Pancreas (tissue), 10 donors: ENCODE data around the gene ZNF212. TPM values are rescaled to one million over a fixed set of nuclear protein-coding genes. Genes with fewer than 3 reads are reported as not detected.

Source experiments
- ATAC-seq, 4 donors: fragments of 200-7000 bp; cut with Tn5 transposase; one replicate each; pipeline versions ENCODE4 v1.8.0 to v1.9.1; 2020; ENCODE audit warnings: mild to moderate bottlenecking in 4 of 4, moderate library complexity in 4 of 4
- DNase-seq, 6 donors: peaks; one replicate each; pipeline ENCODE4 v3.0.0-alpha.2; 2020
- FAIRE-seq: peaks from 2 replicates; lab custom pipeline; 2012; peaks lifted over from hg19 to GRCh38; lab: Jason Lieb, UNC
- H3K27ac ChIP-seq, 4 donors: fragments of 200-600 bp; sonication (generic); 1 replicate in 3 of 4; 2 replicates in 1 of 4; pipeline versions ENCODE4 v1.5.0 to v1.8.0; 2020
- H3K27me3 ChIP-seq, 4 donors: fragments of 200-600 bp; one replicate each; pipeline ENCODE4 v1.8.0; 2021
- H3K36me3 ChIP-seq, 3 donors: fragments of 200-600 bp; sonication (generic) in 1 of 3; one replicate each; pipeline versions ENCODE4 v1.5.0 to v1.8.0; 2020 to 2021
- H3K4me1 ChIP-seq, 3 donors: fragments of 200-600 bp; one replicate each; pipeline ENCODE4 v1.8.0; 2021
- H3K4me3 ChIP-seq, 4 donors: fragments of 200-600 bp; sonication (generic) in 2 of 4; one replicate each; pipeline versions ENCODE4 v1.5.0 to v1.8.0; 2020 to 2021
- H3K9me3 ChIP-seq, 4 donors: fragments of 200-600 bp; one replicate each; pipeline ENCODE4 v1.8.0; 2021
- CTCF ChIP-seq, 4 donors: fragments of 200-600 bp; sonication (generic) in 3 of 4; IDR thresholded peaks; one replicate each; pipeline versions ENCODE4 v1.5.0 to v1.8.0; 2021; ENCODE audit warnings: antibody characterized with exemption in 4 of 4
- WGBS, 2 donors: extraction: QIAGEN DNeasy Blood & Tissue Kit; methylation state at CpG; one replicate each; pipeline ENCODE4 v1.1.7; 2013; 5-methylcytosine and 5-hydroxymethylcytosine counted together
- intact Hi-C, 3 donors: fragments of 100-400 bp; cut with DNase I; formaldehyde crosslinking; loops; one replicate each; pipeline versions ENCODE4 v1.11.1 to v1.14.2; 2022
- polyA plus RNA-seq, 2 donors: library from polyadenylated mRNA; stranded (reverse); fragments of 200-250 nt; gene quantifications; one replicate each; pipeline ENCODE4 v1.2.3, GENCODE V29; 2013
- total RNA-seq, 6 donors: library from RNA; stranded (reverse); fragmentation: NEBNext Ultra II Directional in 4 of 6; extraction: Animal tissue kit (Norgen Biotek cat#: 25700) in 4 of 6; gene quantifications; one replicate each; pipeline versions ENCODE4 v1.2.1 to v1.2.4, GENCODE V29; 2021 to 2023
- donor health status: healthy with polysubstance abuse.
- donor health status: DM: no; HTN: no; CAD: no; lungs with moderate emphysema.
- donor health status: DM: no; HTN: no; CAD: no.
- donor health status: control.
- donor health status: control.
- donor health status: Bipolar disorder and iron deficiency.
- donor health status: DM: yes; HTN: yes; CAD: no.
- donor health status: DM: no; HTN: no; CAD: no.
- donor health status: DM: no; HTN: no; CAD: no.
- donor health status: DM: yes; HTN: yes; CAD: no.

ZNF212 gene
- total and polyA plus RNA-seq, 8 donors = 3.7 to 13.7 (median 5.5) TPM

DNA sequence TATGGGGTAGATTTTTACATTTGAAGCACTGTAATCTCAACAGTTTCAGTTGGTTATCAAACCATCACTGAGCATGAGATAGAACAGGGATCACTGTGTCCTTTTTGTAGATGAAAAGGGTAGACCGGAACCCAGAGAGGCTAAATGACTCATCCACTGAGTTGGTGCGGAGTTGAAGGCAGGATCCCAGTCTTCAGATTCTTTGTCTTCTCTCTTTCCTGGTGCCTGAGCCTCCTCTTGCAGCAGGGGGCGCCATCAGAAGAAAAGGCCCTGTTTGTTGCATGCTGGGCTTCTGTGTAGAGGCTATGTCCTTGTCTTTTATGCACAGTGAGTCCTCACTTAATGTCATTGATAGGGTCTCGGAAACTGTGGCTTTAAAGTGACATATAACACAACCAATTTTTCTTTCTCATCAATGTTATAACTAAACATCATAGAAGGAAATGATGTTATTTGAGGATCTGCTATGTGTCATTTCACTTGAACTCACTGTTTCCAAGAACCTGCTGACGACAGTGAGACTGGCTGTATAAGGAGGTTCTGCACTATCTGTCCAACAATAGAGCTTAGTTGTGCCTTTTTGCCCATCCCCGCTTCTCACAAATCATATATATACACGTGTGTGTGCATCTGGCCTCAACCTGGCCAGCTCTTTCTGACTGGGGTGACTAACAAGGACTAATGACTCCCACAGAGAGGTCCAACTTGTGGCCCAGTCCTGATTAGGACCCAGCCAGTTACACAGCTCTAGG, 29.8 kb upstream of the ZNF212 start:
- no peaks in the 10 kb centered on the region for H3K9me3 ChIP-seq
- peaks cover 0 to 3% (median 0%) of the 10 kb centered on the region in 3 donors for H3K4me1 ChIP-seq
- peaks cover 9 to 79% (median 44%) of the 10 kb centered on the region in 3 donors for H3K36me3 ChIP-seq
- no peak overlapping the region for H3K27ac ChIP-seq
- DNase-seq (no peak), FAIRE-seq (no peak), ATAC-seq (peak in 2 of 4 donors; percentile 29 to 42)
- H3K27me3 ChIP-seq = no peaks in the 10 kb centered on the region
- 69 to 79% methylated on average over 7 of the region's 7 CpGs for WGBS, 2 donors
- no peak overlapping the region for H3K4me3 ChIP-seq
- intact Hi-C loops = no loop called here
- TF ChIP-seq CTCF (IDR thresholded peaks at IDR 0.05) = peak in 2 of 4 donors; percentile 13 to 14

GRCh38 chr7:149210551-149210950, 28.9 kb upstream of the ZNF212 start:
- Histone ChIP-seq H3K36me3 (peaks cover 9 to 84% (median 47%) of the 10 kb centered on the region in 3 donors), H3K27ac (no peak overlapping the region), H3K4me3 (no peak overlapping the region), H3K27me3 (no peaks in the 10 kb centered on the region), H3K9me3 (no peaks in the 10 kb centered on the region), H3K4me1 (peaks cover 0 to 3% (median 0%) of the 10 kb centered on the region in 3 donors)
- ATAC-seq = no peak
- intact Hi-C loops = no loop called here
- no peak for FAIRE-seq
- no peak for TF ChIP-seq CTCF (IDR thresholded peaks at IDR 0.05)
- peak in 1 of 6 donors; percentile 53 for DNase-seq
- WGBS, 2 donors = 92 to 95% methylated on average over 11 of the region's 11 CpGs

GRCh38 chr7:149214020-149214720, 25.3 kb upstream of the ZNF212 start:
- H3K9me3 ChIP-seq = no peaks in the 10 kb centered on the region
- no peak overlapping the region for H3K27ac ChIP-seq
- no peak overlapping the region for H3K4me3 ChIP-seq
- no peak for DNase-seq
- peaks cover 9 to 62% (median 43%) of the 10 kb centered on the region in 3 donors for H3K36me3 ChIP-seq
- WGBS, 2 donors = 81% methylated on average over 7 of the region's 7 CpGs
- intact Hi-C loops = no loop called here
- ATAC-seq = peak in 1 of 4 donors; percentile 30
- H3K27me3 ChIP-seq = no peaks in the 10 kb centered on the region
- no peak for FAIRE-seq
- TF ChIP-seq CTCF (IDR thresholded peaks at IDR 0.05) = no peak
- H3K4me1 ChIP-seq = no peaks in the 10 kb centered on the region

DNA sequence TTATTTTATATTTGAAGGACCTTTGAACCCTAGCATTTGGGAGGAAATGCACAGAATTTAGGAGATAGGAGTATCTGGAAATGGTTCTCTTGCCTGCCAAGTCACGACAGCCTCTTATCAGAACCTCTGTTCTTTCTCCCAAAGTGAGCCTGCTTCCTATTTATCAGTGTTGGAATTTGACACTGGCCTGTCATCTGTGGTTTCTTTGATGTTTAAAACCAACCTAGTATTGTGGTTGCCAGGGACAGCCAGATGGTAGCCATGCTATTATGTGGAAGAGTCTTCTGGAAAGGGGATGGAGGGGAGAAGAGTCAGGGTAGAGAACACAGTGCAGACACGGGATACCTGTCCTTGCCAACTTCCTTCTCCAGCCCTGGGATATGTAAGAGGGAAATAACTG, 23.0 kb upstream of the ZNF212 start:
- WGBS, 2 donors = 57 to 68% methylated on average over 2 of the region's 2 CpGs
- no peak overlapping the region for H3K27ac ChIP-seq
- H3K4me3 ChIP-seq = no peak overlapping the region
- FAIRE-seq (no peak), DNase-seq (no peak), ATAC-seq (no peak)
- H3K27me3 ChIP-seq = no peaks in the 10 kb centered on the region
- no peaks in the 10 kb centered on the region for H3K9me3 ChIP-seq
- H3K36me3 ChIP-seq = peaks cover 6 to 46% (median 31%) of the 10 kb centered on the region in 3 donors
- no peak for TF ChIP-seq CTCF (IDR thresholded peaks at IDR 0.05)
- intact Hi-C loops = no loop called here
- H3K4me1 ChIP-seq = no peaks in the 10 kb centered on the region
